CD14-positive monocyte (primary cell): Measurements from ENCODE around the gene RUBCN. TPM values are rescaled to one million over a fixed set of nuclear protein-coding genes. Genes with fewer than 3 reads are reported as not detected.
"Not testable (repeated sequence)": the region's sequence is repeated elsewhere in the genome, so short reads cannot be mapped to it uniquely, and the experiment has no call there.

ENCODE experiments used
- DNase-seq, 3 donors: peaks; one replicate each; pipeline ENCODE4 v3.0.0-alpha.2; 2011 to 2022
- H2AFZ ChIP-seq: 2 replicates; pipeline ENCODE4 v1.6.0; 2012; ENCODE audit warnings: mild to moderate bottlenecking, low read depth, low read length, inconsistent platforms; ENCODE audit not compliant: insufficient read depth, poor library complexity, severe bottlenecking
- H3K27ac ChIP-seq, 2 donors: 1 replicate in 1 of 2; 2 replicates in 1 of 2; pipeline ENCODE4 v1.5.1; 2012 to 2013; ENCODE audit warnings: low read length in 2 of 2, control low read depth in 1 of 2, inconsistent platforms in 1 of 2, low read depth in 1 of 2, mild to moderate bottlenecking in 1 of 2
- H3K27me3 ChIP-seq, 2 donors: one replicate each; pipeline versions ENCODE4 v1.6.0 to v1.6.1; 2011 to 2013; ENCODE audit warnings: low read length in 2 of 2; ENCODE audit not compliant: control insufficient read depth in 2 of 2, insufficient read depth in 2 of 2
- H3K36me3 ChIP-seq, 2 donors: replicated peaks in 1 of 2; 1 replicate in 1 of 2; 2 replicates in 1 of 2; pipeline versions ENCODE4 v1.5.1 to v1.6.1; 2012 to 2013; ENCODE audit warnings: low read length in 2 of 2, control low read depth in 1 of 2, inconsistent platforms in 1 of 2, mild to moderate bottlenecking in 1 of 2; ENCODE audit not compliant: insufficient read depth in 2 of 2, control insufficient read depth in 1 of 2
- H3K4me1 ChIP-seq, 2 donors: 1 replicate in 1 of 2; 2 replicates in 1 of 2; pipeline versions ENCODE4 v1.5.1 to v1.6.1; 2012 to 2013; ENCODE audit warnings: low read length in 2 of 2, control low read depth in 1 of 2, inconsistent platforms in 1 of 2, mild to moderate bottlenecking in 1 of 2, moderate library complexity in 1 of 2; ENCODE audit not compliant: insufficient read depth in 2 of 2, control insufficient read depth in 1 of 2
- H3K4me2 ChIP-seq: replicated peaks from 2 replicates; pipeline ENCODE3; 2012; ENCODE audit warnings: low read length, moderate library complexity, mild to moderate bottlenecking; ENCODE audit not compliant: poor library complexity, severe bottlenecking; ENCODE audit errors: extremely low read depth
- H3K4me3 ChIP-seq, 3 experiments: fragments of 200-600 bp in 1 of 3; sonication (generic) in 1 of 3; replicated peaks in 1 of 3; 1 replicate in 2 of 3; 2 replicates in 1 of 3; pipeline ENCODE4 v1.5.1; 2011 to 2013; ENCODE audit warnings: low read length in 3 of 3, mild to moderate bottlenecking in 3 of 3, control low read depth in 2 of 3, low read depth in 2 of 3, inconsistent platforms in 1 of 3, moderate library complexity in 1 of 3
- H3K79me2 ChIP-seq: 2 replicates; pipeline ENCODE4 v1.6.0; 2012; ENCODE audit warnings: mild to moderate bottlenecking, control low read depth, inconsistent platforms, low read length, moderate library complexity; ENCODE audit not compliant: insufficient read depth
- H3K9ac ChIP-seq: 2 replicates; pipeline ENCODE4 v1.6.0; 2017; ENCODE audit warnings: low read length, mild to moderate bottlenecking; ENCODE audit not compliant: insufficient read depth, poor library complexity, severe bottlenecking
- H3K9me3 ChIP-seq, 2 donors: replicated peaks in 1 of 2; 1 replicate in 1 of 2; 2 replicates in 1 of 2; pipeline versions ENCODE4 v1.5.1 to v1.6.1; 2012 to 2013; ENCODE audit warnings: low read length in 2 of 2, control low read depth in 1 of 2; ENCODE audit not compliant: control insufficient read depth in 1 of 2, insufficient read depth in 1 of 2
- H4K20me1 ChIP-seq: 2 replicates; pipeline ENCODE4 v1.6.0; 2012; ENCODE audit warnings: mild to moderate bottlenecking, low read length, control low read depth, moderate library complexity; ENCODE audit not compliant: insufficient read depth
- H3K27ac Mint-ChIP-seq, 7 donors: one replicate each; pipeline ENCODE4 v1.8.0; 2020; ENCODE audit warnings: mild to moderate bottlenecking in 7 of 7, mixed read lengths in 7 of 7, moderate library complexity in 6 of 7, inconsistent platforms in 2 of 7
- H3K27me3 Mint-ChIP-seq, 3 donors: one replicate each; pipeline ENCODE4 v1.8.0; 2021 to 2022; ENCODE audit warnings: low read depth in 3 of 3, mild to moderate bottlenecking in 3 of 3, mixed read lengths in 3 of 3, moderate library complexity in 3 of 3, inconsistent platforms in 1 of 3
- H3K36me3 Mint-ChIP-seq, 2 donors: one replicate each; pipeline ENCODE4 v1.8.0; 2020; ENCODE audit warnings: mixed read lengths in 2 of 2, inconsistent platforms in 1 of 2, mild to moderate bottlenecking in 1 of 2
- H3K4me1 Mint-ChIP-seq: one replicate; pipeline ENCODE4 v1.8.0; 2020; ENCODE audit warnings: mild to moderate bottlenecking, mixed read lengths
- H3K4me3 Mint-ChIP-seq, 2 donors: one replicate each; pipeline ENCODE4 v1.8.0; 2020; ENCODE audit warnings: mild to moderate bottlenecking in 2 of 2, mixed read lengths in 2 of 2, moderate library complexity in 1 of 2
- H3K9me3 Mint-ChIP-seq, 7 donors: one replicate each; pipeline ENCODE4 v1.8.0; 2020 to 2022; ENCODE audit warnings: mixed read lengths in 7 of 7, mild to moderate bottlenecking in 6 of 7, moderate library complexity in 6 of 7, inconsistent platforms in 2 of 7
- WGBS: methylation state at CpG from one replicate; pipeline ENCODE4 v1.1.5; 2013; ENCODE audit warnings: missing lambda C conversion rate; ENCODE audit not compliant: insufficient coverage; 5-methylcytosine and 5-hydroxymethylcytosine counted together
- intact Hi-C, 2 donors: fragments of 100-400 bp; cut with micrococcal nuclease; formaldehyde crosslinking; loops; one replicate each; pipeline versions ENCODE4 v1.15.0 to v1.15.1; 2023
- polyA plus RNA-seq, 3 donors: library from polyadenylated mRNA; depleted of rRNA in 1 of 3; unstranded in 2 of 3; stranded (reverse) in 1 of 3; fragments of 300-500 nt in 2 of 3; fragments of >200 nt in 1 of 3; fragmentation: Illumina TruSeq in 2 of 3; gene quantifications; 1 replicate in 2 of 3; 2 replicates in 1 of 3; pipeline ENCODE4 v1.2.3, GENCODE V29; 2012 to 2021
- TF ChIP-seq, protein P1 (sequence below): fragments of 200-600 bp; IDR thresholded peaks from one replicate; pipeline ENCODE4 v1.8.0; 2022; ENCODE audit warnings: antibody characterized with exemption, mild to moderate bottlenecking

The RUBCN gene
- polyA plus RNA-seq, 3 donors: 8.6 to 37.9 (median 13.5) TPM

DNA sequence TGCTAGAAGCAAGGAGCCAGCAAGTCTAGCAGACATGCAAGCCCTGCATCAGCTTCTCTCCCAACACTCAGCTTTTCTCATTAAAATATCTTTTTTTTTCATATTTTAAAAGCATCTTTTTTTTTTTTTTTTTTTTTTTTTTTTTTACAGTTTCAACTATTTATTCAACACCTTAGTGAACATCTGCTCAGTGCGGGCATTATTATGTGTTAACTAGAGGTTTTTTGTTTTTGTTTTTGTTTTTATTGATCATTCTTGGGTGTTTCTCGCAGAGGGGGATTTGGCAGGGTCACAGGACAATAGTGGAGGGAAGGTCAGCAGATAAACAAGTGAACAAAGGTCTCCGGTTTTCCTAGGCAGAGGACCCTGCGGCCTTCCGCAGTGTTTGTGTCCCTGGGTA lies 5.9 kb downstream of the RUBCN start:
- Histone ChIP-seq H3K4me1 (peaks cover 29 to 33% of the 10 kb centered on the region in 2 donors), H4K20me1 (peaks cover 63% of the 10 kb centered on the region), H3K79me2 (peaks cover 64% of the 10 kb centered on the region)
- DNase-seq, intact Hi-C loops, H3K27me3 ChIP-seq, H3K9me3 Mint-ChIP-seq, H3K27ac ChIP-seq, H3K27me3 Mint-ChIP-seq, H3K27ac Mint-ChIP-seq, H3K4me2 ChIP-seq, H3K36me3 ChIP-seq, H3K4me3 Mint-ChIP-seq, H2AFZ ChIP-seq, H3K9me3 ChIP-seq, H3K4me3 ChIP-seq, H3K9ac ChIP-seq: not testable (repeated sequence)
- H3K4me1 Mint-ChIP-seq: peaks cover 39% of the 10 kb centered on the region
- H3K36me3 Mint-ChIP-seq: peaks cover 15 to 20% of the 10 kb centered on the region in 2 donors
- no CpG with 5 or more reads among the region's 5 CpGs for WGBS

DNA sequence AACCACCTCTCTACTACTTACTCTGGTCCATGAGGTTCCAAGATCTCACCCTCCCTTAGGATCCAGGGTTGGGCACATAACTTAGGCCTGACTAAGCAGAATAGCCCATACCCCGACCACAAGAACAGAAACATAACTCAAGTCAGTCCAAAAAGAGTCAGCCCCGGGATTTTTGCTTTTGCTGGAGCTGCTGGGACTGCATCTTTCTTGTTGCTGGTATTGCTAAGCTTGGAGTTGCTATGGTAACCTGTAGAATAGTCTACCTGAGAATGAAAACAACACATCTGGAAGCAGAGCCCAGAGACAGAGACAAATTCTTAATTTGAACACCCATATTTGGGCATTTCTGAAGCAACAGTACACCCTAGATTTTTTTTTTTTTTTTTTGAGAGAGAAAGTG lies 6.5 kb downstream of the RUBCN start:
- no peak overlapping the region for H3K9ac ChIP-seq
- intact Hi-C loops: no loop called here
- peaks cover 64% of the 10 kb centered on the region for H3K79me2 ChIP-seq
- no peak overlapping the region for H3K27ac ChIP-seq
- no CpG with 5 or more reads among the region's 2 CpGs for WGBS
- H2AFZ ChIP-seq: no peak overlapping the region
- H3K4me1 ChIP-seq: peaks cover 23 to 27% of the 10 kb centered on the region in 2 donors
- no peak overlapping the region for H3K4me2 ChIP-seq
- H3K27ac Mint-ChIP-seq: no peak overlapping the region
- H3K9me3 ChIP-seq: no peaks in the 10 kb centered on the region
- H3K9me3 Mint-ChIP-seq: peaks cover 0 to 2% (median 0%) of the 10 kb centered on the region in 7 donors
- no peaks in the 10 kb centered on the region for H3K27me3 ChIP-seq
- H4K20me1 ChIP-seq: peaks cover 65% of the 10 kb centered on the region
- peaks cover 15 to 22% of the 10 kb centered on the region in 2 donors for H3K36me3 Mint-ChIP-seq
- H3K27me3 Mint-ChIP-seq: peaks cover 0 to 4% (median 0%) of the 10 kb centered on the region in 3 donors
- DNase-seq: no peak
- TF ChIP-seq, protein P1, sequence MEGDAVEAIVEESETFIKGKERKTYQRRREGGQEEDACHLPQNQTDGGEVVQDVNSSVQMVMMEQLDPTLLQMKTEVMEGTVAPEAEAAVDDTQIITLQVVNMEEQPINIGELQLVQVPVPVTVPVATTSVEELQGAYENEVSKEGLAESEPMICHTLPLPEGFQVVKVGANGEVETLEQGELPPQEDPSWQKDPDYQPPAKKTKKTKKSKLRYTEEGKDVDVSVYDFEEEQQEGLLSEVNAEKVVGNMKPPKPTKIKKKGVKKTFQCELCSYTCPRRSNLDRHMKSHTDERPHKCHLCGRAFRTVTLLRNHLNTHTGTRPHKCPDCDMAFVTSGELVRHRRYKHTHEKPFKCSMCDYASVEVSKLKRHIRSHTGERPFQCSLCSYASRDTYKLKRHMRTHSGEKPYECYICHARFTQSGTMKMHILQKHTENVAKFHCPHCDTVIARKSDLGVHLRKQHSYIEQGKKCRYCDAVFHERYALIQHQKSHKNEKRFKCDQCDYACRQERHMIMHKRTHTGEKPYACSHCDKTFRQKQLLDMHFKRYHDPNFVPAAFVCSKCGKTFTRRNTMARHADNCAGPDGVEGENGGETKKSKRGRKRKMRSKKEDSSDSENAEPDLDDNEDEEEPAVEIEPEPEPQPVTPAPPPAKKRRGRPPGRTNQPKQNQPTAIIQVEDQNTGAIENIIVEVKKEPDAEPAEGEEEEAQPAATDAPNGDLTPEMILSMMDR: no peak
- H3K4me1 Mint-ChIP-seq: peaks cover 33% of the 10 kb centered on the region
- peaks cover 3 to 5% of the 10 kb centered on the region in 2 donors for H3K36me3 ChIP-seq
- no peak overlapping the region for H3K4me3 ChIP-seq
- no peak overlapping the region for H3K4me3 Mint-ChIP-seq
